ENCODE results near the gene TBCK.

Gene TBCK

GRCh38 chr4:105994841-105995501, 321.0 kb downstream of the TBCK start:
- no peak for DNase-seq (ENCODE audit: low read depth, low spot score)
- no peak overlapping the region for H3K4me3 ChIP-seq (ENCODE audit: low read depth, low read length)
- in situ Hi-C loops (cut with HindIII; ENCODE audit: low sequenced_read_pairs) = no loop called here
- no peak for TF ChIP-seq CTCF (IDR thresholded peaks at IDR 0.05; ENCODE audit: low read depth, low read length)

DNA sequence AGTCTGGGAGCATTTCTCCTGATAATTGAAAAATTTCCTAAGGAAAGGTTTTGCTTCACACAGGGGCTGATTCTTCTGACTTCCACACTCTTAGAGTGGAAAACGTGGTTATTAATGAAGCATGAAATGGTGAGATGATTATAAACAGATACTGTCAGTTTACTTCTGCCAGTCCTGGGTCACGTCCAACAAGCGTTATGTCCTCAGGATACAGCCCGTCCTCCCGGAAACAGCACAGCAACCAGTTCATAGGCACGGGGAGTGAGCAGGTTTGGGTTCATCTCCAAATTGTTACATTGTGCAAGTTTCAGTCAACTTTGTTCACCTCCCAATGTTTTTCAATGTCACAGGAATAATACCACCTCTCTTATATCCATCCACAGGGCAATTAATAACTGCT, 321.9 kb downstream of the TBCK start:
- in situ Hi-C loops (cut with HindIII; ENCODE audit: low sequenced_read_pairs) = no loop called here
- TF ChIP-seq CTCF (IDR thresholded peaks at IDR 0.05; ENCODE audit: low read depth, low read length) = no peak
- H3K4me3 ChIP-seq (ENCODE audit: low read depth, low read length) = no peak overlapping the region
- DNase-seq (ENCODE audit: low read depth, low spot score) = no peak

- in situ Hi-C loops (cut with HindIII; ENCODE audit: low sequenced_read_pairs) = no loop called here
- DNase-seq (ENCODE audit: low read depth, low spot score) = peak; percentile 24
- no peak overlapping the region for H3K4me3 ChIP-seq (ENCODE audit: low read depth, low read length)
These were observed 323.2 kb downstream of the TBCK start for GRCh38 chr4:105992641-105993305.

GRCh38 chr4:105991726-105992125, 324.3 kb downstream of the TBCK start:
- DNase-seq (ENCODE audit: low read depth, low spot score) = no peak
- in situ Hi-C loops (cut with HindIII; ENCODE audit: low sequenced_read_pairs) = no loop called here
- no peak for TF ChIP-seq CTCF (IDR thresholded peaks at IDR 0.05; ENCODE audit: low read depth, low read length)
- no peak overlapping the region for H3K4me3 ChIP-seq (ENCODE audit: low read depth, low read length)

More at GRCh38 chr4:105992641-105993305, 323.2 kb downstream of the TBCK start:
- TF ChIP-seq CTCF (IDR thresholded peaks at IDR 0.05; ENCODE audit: low read depth, low read length) = no peak
